ENCODE measurements around the gene PLSCR5. TPM values are rescaled to one million over a fixed set of nuclear protein-coding genes. Genes with fewer than 3 reads are reported as not detected.

Gene PLSCR5
- not detected in 2 replicates for total RNA-seq
- not detected in 2 replicates for polyA plus RNA-seq
- not detected in 2 replicates for polyA plus RNA-seq (2011; cell fraction: cytosol; rRNA removed)
- not detected in 2 replicates for polyA plus RNA-seq (2011; cell fraction: nucleus; rRNA removed)
- not detected in 2 replicates for polyA plus RNA-seq (2012)
- polyA minus RNA-seq: not detected in 2 replicates
- polyA minus RNA-seq (2011; cell fraction: cytosol; rRNA and poly(A)+ RNA removed): not detected
- polyA minus RNA-seq (2011; cell fraction: nucleus; rRNA and poly(A)+ RNA removed): not detected in 2 replicates
- Bru-seq, nascent RNA: not detected
- BruChase-seq, experiment 1, labeled RNA remaining after a 6-hour chase: not detected
- BruChase-seq, experiment 2, labeled RNA remaining after a 2-hour chase: not detected
- long read RNA-seq: 0 reads

- dilution Hi-C loops (cut with MboI; ENCODE audit: extremely low pct_ligation_motif_present, low sequenced_read_pairs): no loop called here
- no peak for FAIRE-seq
- H3K4me1 ChIP-seq (ENCODE audit: control insufficient read depth, extremely low read depth, insufficient read depth, low read length): no peaks in the 10 kb centered on the region
- H3K27ac ChIP-seq (ENCODE audit: insufficient read depth, low read depth, low read length): no peak within 1 kb of the TSS
- intact Hi-C loops (cut with micrococcal nuclease): no loop called here
- ChIA-PET CTCF (interaction anchor here (1.6 to 2.0 kb wide), 3 partner anchors 10 to 15 kb away, joined by 3 to 9 read pairs (median 3); no protein-coding TSS in a partner anchor), POLR2A (no interaction called here)
- no peaks in the 10 kb centered on the region for H3K27me3 ChIP-seq (ENCODE audit: control insufficient read depth in 2 of 2, insufficient read depth in 2 of 2, low read length in 2 of 2)
- H3K36me3 ChIP-seq (ENCODE audit: control insufficient read depth in 2 of 2, extremely low read depth in 1 of 2, insufficient read depth in 2 of 2, low read length in 2 of 2): no peaks in the 10 kb centered on the region
- no peak for DNase-seq (ENCODE audit: low read depth, low spot score)
- H4K20me1 ChIP-seq (replicated peaks; ENCODE audit: control insufficient read depth, extremely low read depth, insufficient read depth, low read length): no peaks in the 10 kb centered on the region
- H3K4me3 ChIP-seq (replicated peaks in 1 of 3; ENCODE audit: insufficient read depth in 1 of 3, low read depth in 1 of 3, low read length in 3 of 3): no peak within 1 kb of the TSS
- no peaks in the 10 kb centered on the region for H3K79me2 ChIP-seq (ENCODE audit: control insufficient read depth, insufficient read depth, low read length)
- no TSS peak for BruUV-seq (replicated peaks)
- TF ChIP-seq POLR2A (IDR thresholded peaks at IDR 0.05; ENCODE audit: low read depth, low read length) (no peak), MYC (IDR thresholded peaks at IDR 0.05; ENCODE audit: low read depth, low read length) (no peak), POLR2AphosphoS5 (IDR thresholded peaks at IDR 0.05; ENCODE audit: insufficient read depth, low read depth, low read length) (no peak), EZH2 (IDR thresholded peaks at IDR 0.05; ENCODE audit: borderline replicate concordance, low read depth, low read length, severe bottlenecking) (no peak), GATA2 (IDR thresholded peaks at IDR 0.05; ENCODE audit: insufficient read depth, insufficient read length, low read depth, low read length) (no peak), FOS (IDR thresholded peaks at IDR 0.05; ENCODE audit: borderline replicate concordance, insufficient read depth, low read length) (no peak), CTCF (IDR thresholded peaks at IDR 0.05; ENCODE audit: extremely low read depth in 1 of 2, insufficient read depth in 1 of 2, low read depth in 1 of 2, low read length in 2 of 2) (no peak), MAX (IDR thresholded peaks at IDR 0.05; ENCODE audit: insufficient read depth, insufficient read length) (no peak), JUN (IDR thresholded peaks at IDR 0.05; ENCODE audit: borderline replicate concordance, insufficient read depth, insufficient read length, low read depth) (no peak)
- no peaks in the 10 kb centered on the region for H3K9me1 ChIP-seq (replicated peaks; ENCODE audit: control insufficient read depth, extremely low read depth, insufficient read depth, low read length)
- H3K4me2 ChIP-seq (ENCODE audit: insufficient read depth, low read length): no peak within 1 kb of the TSS
- H3K9ac ChIP-seq (replicated peaks; ENCODE audit: extremely low read depth, insufficient read depth, low read length): no peak within 1 kb of the TSS
- H2AFZ ChIP-seq (ENCODE audit: low read depth, low read length): no peak within 1 kb of the TSS
- no peaks in the 10 kb centered on the region for H3K9me3 ChIP-seq (replicated peaks; ENCODE audit: control insufficient read depth, insufficient read depth, low read length)
These were observed at the start of gene PLSCR5 for GRCh38 chr3:146605106-146605505. Gene PLSCR5, minus strand, starts transcription at chr3:146605346. Its CDS starts 134 bp downstream, at chr3:146605212.

Measured in endothelial cell of umbilical vein (primary cell).